H9 (cell line): ENCODE measurements around the gene FNDC3A. TPM values are rescaled to one million over a fixed set of nuclear protein-coding genes. Genes with fewer than 3 reads are reported as not detected.

Source experiments
- DNase-seq: peaks from one replicate; pipeline ENCODE4 v3.0.0-alpha.2; 2017
- H2AFZ ChIP-seq: one replicate; pipeline ENCODE4 v1.6.1; 2013; ENCODE audit warnings: mild to moderate bottlenecking, low read length, control low read depth, moderate library complexity
- H2AK5ac ChIP-seq: 2 replicates; pipeline ENCODE4 v1.6.1; 2013; ENCODE audit warnings: low read length, control low read depth, mixed read lengths; ENCODE audit not compliant: insufficient read length
- H2BK120ac ChIP-seq: one replicate; pipeline ENCODE4 v1.6.1; 2013; ENCODE audit warnings: low read depth, mild to moderate bottlenecking, low read length, control low read depth, inconsistent platforms; ENCODE audit not compliant: poor library complexity, severe bottlenecking
- H2BK12ac ChIP-seq: 2 replicates; pipeline ENCODE4 v1.6.1; 2013; ENCODE audit warnings: low read length, control low read depth, mixed read lengths, low read depth; ENCODE audit not compliant: insufficient read length
- H2BK15ac ChIP-seq: 2 replicates; pipeline ENCODE4 v1.6.1; 2013; ENCODE audit warnings: low read depth, low read length, control low read depth
- H2BK20ac ChIP-seq: one replicate; pipeline ENCODE4 v1.6.1; 2013; ENCODE audit warnings: low read depth, mild to moderate bottlenecking, low read length, control low read depth, inconsistent platforms; ENCODE audit not compliant: poor library complexity, severe bottlenecking
- H2BK5ac ChIP-seq: 2 replicates; pipeline ENCODE4 v1.6.1; 2013; ENCODE audit warnings: low read length, control low read depth, mixed read lengths; ENCODE audit not compliant: insufficient read length
- H3K14ac ChIP-seq: 2 replicates; pipeline ENCODE4 v1.6.1; 2013; ENCODE audit warnings: low read length, control low read depth; ENCODE audit not compliant: insufficient read depth
- H3K18ac ChIP-seq: 2 replicates; pipeline ENCODE4 v1.6.1; 2013; ENCODE audit warnings: low read depth, mild to moderate bottlenecking, mixed read lengths, low read length, control low read depth; ENCODE audit not compliant: insufficient read length
- H3K23ac ChIP-seq: 2 replicates; pipeline ENCODE4 v1.6.1; 2013; ENCODE audit warnings: low read length, control low read depth, mixed read lengths, low read depth; ENCODE audit not compliant: insufficient read length
- H3K23me2 ChIP-seq: 2 replicates; pipeline ENCODE4 v1.6.1; 2013; ENCODE audit warnings: low read depth, mild to moderate bottlenecking, mixed read lengths, low read length, control low read depth; ENCODE audit not compliant: insufficient read length, poor library complexity, severe bottlenecking
- H3K27ac ChIP-seq: 2 replicates; pipeline ENCODE4 v1.5.1; 2013; ENCODE audit warnings: low read length, control low read depth, mixed read lengths, low read depth; ENCODE audit not compliant: insufficient read length
- H3K27me3 ChIP-seq: 2 replicates; pipeline ENCODE4 v1.6.1; 2013; ENCODE audit warnings: low read length, control low read depth, inconsistent platforms; ENCODE audit not compliant: insufficient read depth
- H3K4ac ChIP-seq: 2 replicates; pipeline ENCODE4 v1.6.1; 2013; ENCODE audit warnings: low read depth, mild to moderate bottlenecking, control low read depth, inconsistent platforms, low read length, moderate library complexity
- H3K4me1 ChIP-seq: 2 replicates; pipeline ENCODE4 v1.6.1; 2013; ENCODE audit warnings: low read length, control low read depth, inconsistent platforms; ENCODE audit not compliant: insufficient read depth
- H3K4me2 ChIP-seq: 2 replicates; pipeline ENCODE4 v1.6.1; 2013; ENCODE audit warnings: low read length, control low read depth, mixed read lengths; ENCODE audit not compliant: insufficient read length, insufficient read depth
- H3K56ac ChIP-seq: 2 replicates; pipeline ENCODE4 v1.6.1; 2013; ENCODE audit warnings: low read depth, mild to moderate bottlenecking, mixed read lengths, low read length, control low read depth; ENCODE audit not compliant: insufficient read length
- H3K79me1 ChIP-seq: 2 replicates; pipeline ENCODE4 v1.6.1; 2013; ENCODE audit warnings: low read depth, mild to moderate bottlenecking, moderate library complexity, low read length, control low read depth, inconsistent platforms; ENCODE audit not compliant: insufficient read depth, poor library complexity, severe bottlenecking
- H3K79me2 ChIP-seq: 2 replicates; pipeline ENCODE4 v1.6.1; 2013; ENCODE audit warnings: low read length, control low read depth, inconsistent platforms; ENCODE audit not compliant: insufficient read depth
- H3K9ac ChIP-seq: 2 replicates; pipeline ENCODE4 v1.6.1; 2013; ENCODE audit warnings: low read length, control low read depth, mixed read lengths; ENCODE audit not compliant: insufficient read length; ENCODE audit errors: extremely low read depth
- H3K9me3 ChIP-seq: one replicate; pipeline ENCODE4 v1.6.1; 2013; ENCODE audit warnings: low read depth, low read length, inconsistent platforms; ENCODE audit not compliant: control insufficient read depth
- H3T11ph ChIP-seq: one replicate; pipeline ENCODE4 v1.6.1; 2013; ENCODE audit warnings: mild to moderate bottlenecking, low read length, control low read depth, inconsistent platforms
- H4K20me1 ChIP-seq: one replicate; pipeline ENCODE4 v1.6.1; 2013; ENCODE audit not compliant: control insufficient read depth, insufficient read length, insufficient read depth
- H4K5ac ChIP-seq: 2 replicates; pipeline ENCODE4 v1.6.1; 2013; ENCODE audit warnings: low read depth, mild to moderate bottlenecking, mixed read lengths, low read length, control low read depth; ENCODE audit not compliant: insufficient read length
- H4K8ac ChIP-seq: replicated peaks from 2 replicates; pipeline ENCODE4 v1.6.1; 2013; ENCODE audit warnings: low read length, control low read depth, mixed read lengths, low read depth; ENCODE audit not compliant: insufficient read length
- H4K91ac ChIP-seq: 2 replicates; pipeline ENCODE4 v1.6.1; 2013; ENCODE audit warnings: low read depth, mild to moderate bottlenecking, moderate library complexity, mixed read lengths, low read length, control low read depth; ENCODE audit not compliant: insufficient read length
- H3K27ac Mint-ChIP-seq, 3 experiments: 2 replicates in 2 of 3; 3 replicates in 1 of 3; pipeline ENCODE4 v1.8.0; 2020 to 2021; ENCODE audit warnings: mixed read lengths in 3 of 3, mild to moderate bottlenecking in 1 of 3, moderate library complexity in 1 of 3
- H3K27me3 Mint-ChIP-seq: 2 replicates; pipeline ENCODE4 v1.8.0; 2021; ENCODE audit warnings: low read depth, mild to moderate bottlenecking, moderate library complexity, mixed read lengths
- H3K36me3 Mint-ChIP-seq, 3 experiments: 2 replicates in 2 of 3; 3 replicates in 1 of 3; pipeline ENCODE4 v1.8.0; 2020 to 2021; ENCODE audit warnings: low read depth in 3 of 3, mixed read lengths in 3 of 3; ENCODE audit not compliant: insufficient read depth in 1 of 3
- H3K4me1 Mint-ChIP-seq, 2 experiments: 2 replicates each; pipeline ENCODE4 v1.8.0; 2020; ENCODE audit warnings: mixed read lengths in 2 of 2
- H3K4me3 Mint-ChIP-seq, 2 experiments: 2 replicates in 1 of 2; 3 replicates in 1 of 2; pipeline ENCODE4 v1.8.0; 2020 to 2021; ENCODE audit warnings: mild to moderate bottlenecking in 2 of 2, mixed read lengths in 2 of 2, moderate library complexity in 1 of 2
- H3K9me3 Mint-ChIP-seq, 2 experiments: 2 replicates in 1 of 2; 3 replicates in 1 of 2; pipeline ENCODE4 v1.8.0; 2020; ENCODE audit warnings: mild to moderate bottlenecking in 2 of 2, mixed read lengths in 2 of 2, moderate library complexity in 1 of 2
- CTCF ChIP-seq: fragments of 200-600 bp; sonication (generic); conservative IDR thresholded peaks from 3 replicates; pipeline ENCODE4 v1.8.0; 2021; ENCODE audit warnings: antibody characterized with exemption, mild to moderate bottlenecking
- WGBS: extraction: QIAGEN DNeasy Blood & Tissue Kit; methylation state at CpG from one replicate; pipeline ENCODE4 v1.1.7; 2013; ENCODE audit warnings: missing lambda C conversion rate, low lambda C conversion rate, mixed read lengths; ENCODE audit not compliant: insufficient read length; ENCODE audit errors: extremely low coverage; 5-methylcytosine and 5-hydroxymethylcytosine counted together
- total RNA-seq: library from RNA; stranded (reverse); gene quantifications from 2 replicates; pipeline ENCODE4 v1.2.1, GENCODE V29; 2021

FNDC3A gene
- total RNA-seq, 1 experiment from 2014 or later, result 27.4 TPM

GRCh38 chr13:49165798-49166752 lies 190.4 kb downstream of the FNDC3A start:
- Histone ChIP-seq H2BK20ac (no peak overlapping the region), H3K79me1 (no peaks in the 10 kb centered on the region), H4K91ac (no peak overlapping the region), H3K9me3 (peaks cover 6% of the 10 kb centered on the region), H2BK5ac (no peak overlapping the region), H2BK12ac (no peak overlapping the region), H3K9ac (no peak overlapping the region), H4K8ac (no peak overlapping the region), H3K23me2 (no peaks in the 10 kb centered on the region), H3K79me2 (no peaks in the 10 kb centered on the region), H3T11ph (no peak overlapping the region), H3K23ac (no peak overlapping the region), H3K56ac (no peak overlapping the region), H3K27me3 (no peaks in the 10 kb centered on the region), H3K4me1 (no peaks in the 10 kb centered on the region), H4K5ac (no peak overlapping the region), H2BK15ac (no peak overlapping the region), H3K27ac (no peak overlapping the region), H3K4ac (no peak overlapping the region), H2AK5ac (no peak overlapping the region), H3K4me2 (no peak overlapping the region), H3K14ac (no peak overlapping the region; the same call in 1 of the 2 replicates), H2BK120ac (no peak overlapping the region), H3K18ac (no peak overlapping the region), H2AFZ (no peak overlapping the region), H4K20me1 (no peaks in the 10 kb centered on the region)
- no CpG with 5 or more reads among the region's 5 CpGs for WGBS
- Mint-ChIP-seq H3K9me3 (peaks cover 31 to 38% of the 10 kb centered on the region in 2 experiments), H3K27me3 (no peaks in the 10 kb centered on the region), H3K27ac (peak overlapping the region in 2 of 3 experiments; percentile 32 to 69; a peak in 3 of 7 replicates), H3K36me3 (peaks cover 41 to 49% (median 44%) of the 10 kb centered on the region in 3 experiments), H3K4me3 (no peak overlapping the region), H3K4me1 (peaks cover 5% of the 10 kb centered on the region in 2 experiments)
- TF ChIP-seq CTCF, result no peak
- DNase-seq, result no peak
